Lung (tissue), 16 donors: ENCODE data around the gene CFAP45. TPM values are rescaled to one million over a fixed set of nuclear protein-coding genes. Genes with fewer than 3 reads are reported as not detected.

Experiments
- ATAC-seq: fragments of 200-7000 bp; cut with Tn5 transposase; one replicate; pipeline ENCODE4 v1.9.1; 2020; ENCODE audit warnings: moderate number of reproducible peaks; ENCODE audit not compliant: insufficient read depth, low FRiP score
- DNase-seq, 3 donors: peaks; one replicate each; pipeline ENCODE4 v3.0.0-alpha.2; 2013 to 2017
- H3K27ac ChIP-seq, 2 donors: one replicate each; pipeline ENCODE4 v1.5.1; 2013; ENCODE audit warnings: mild to moderate bottlenecking in 2 of 2, moderate library complexity in 2 of 2, control low read depth in 1 of 2, inconsistent platforms in 1 of 2, low read depth in 1 of 2, low read length in 1 of 2
- H3K27me3 ChIP-seq, 3 donors: one replicate each; pipeline ENCODE4 v1.5.1; 2013; ENCODE audit warnings: low read length in 2 of 3; ENCODE audit not compliant: control insufficient read depth in 3 of 3, insufficient read depth in 3 of 3
- H3K36me3 ChIP-seq, 4 donors: one replicate each; pipeline ENCODE4 v1.5.1; 2013; ENCODE audit warnings: low read length in 4 of 4, mild to moderate bottlenecking in 1 of 4, moderate library complexity in 1 of 4; ENCODE audit not compliant: control insufficient read depth in 4 of 4, insufficient read depth in 4 of 4
- H3K4me1 ChIP-seq, 5 donors: one replicate each; pipeline ENCODE4 v1.5.1; 2013; ENCODE audit warnings: low read length in 5 of 5, mild to moderate bottlenecking in 2 of 5, moderate library complexity in 1 of 5; ENCODE audit not compliant: control insufficient read depth in 5 of 5, insufficient read depth in 5 of 5
- H3K4me3 ChIP-seq: one replicate; pipeline ENCODE4 v1.5.1; 2013; ENCODE audit warnings: mild to moderate bottlenecking, control low read depth, moderate library complexity
- H3K9ac ChIP-seq, 2 donors: one replicate each; pipeline ENCODE4 v1.5.1; 2013; ENCODE audit warnings: low read length in 2 of 2, control low read depth in 1 of 2; ENCODE audit not compliant: insufficient read depth in 1 of 2
- H3K9me3 ChIP-seq, 4 donors: one replicate each; pipeline ENCODE4 v1.5.1; 2013; ENCODE audit warnings: low read length in 3 of 4, mild to moderate bottlenecking in 1 of 4, moderate library complexity in 1 of 4; ENCODE audit not compliant: control insufficient read depth in 4 of 4, insufficient read depth in 3 of 4
- CTCF ChIP-seq: IDR thresholded peaks from 2 replicates; pipeline ENCODE4 v1.5.1; 2012; ENCODE audit warnings: mild to moderate bottlenecking; ENCODE audit errors: control extremely low read depth, extremely low read depth
- WGBS, 2 donors: extraction: QIAGEN DNeasy Blood & Tissue Kit; methylation state at CpG; one replicate each; pipeline ENCODE4 v1.1.7; 2013; 5-methylcytosine and 5-hydroxymethylcytosine counted together
- long read RNA-seq, 5 donors: transcript quantifications; one replicate each; lab custom pipeline, GENCODE V29; 2026
- polyA plus RNA-seq, 2 donors: library from polyadenylated mRNA; stranded (reverse); fragments of 200-250 nt; gene quantifications; one replicate each; pipeline ENCODE4 v1.2.1, GENCODE V29; 2013
- total RNA-seq, 2 donors: library from RNA; depleted of rRNA in 1 of 2; stranded (reverse); fragments of >200 nt in 1 of 2; gene quantifications; one replicate each; pipeline ENCODE4 v1.2.1, GENCODE V29; 2014 to 2021
- donor health status: control.
- donor health status: control.
- donor health status: Bipolar disorder and iron deficiency.
- donor health status: healthy.
- donor health status: DM: yes; HTN: yes; CAD: no.

Gene CFAP45
- total RNA-seq = 10 to 100 TPM; 13.6 to 29.5 TPM
- 10 to 100 TPM in 1 of 2 donors, 1 to 10 TPM in 1; 9.4 to 12.5 TPM for polyA plus RNA-seq
- long read RNA-seq, donor 1, partial matches to known transcripts = 0 of 1 reads
- long read RNA-seq, donor 1, other reads (novel, unspliced or antisense) = 0 of 1 reads
- long read RNA-seq, donor 2 = 0 reads
- long read RNA-seq, donor 3 = 0 reads
- long read RNA-seq, donor 4 = 0 reads
- long read RNA-seq, donor 5, partial matches to known transcripts = 0 of 3 reads
- long read RNA-seq, donor 5, other reads (novel, unspliced or antisense) = 0 of 3 reads

- peak within 1 kb of the TSS in 1 of 2 donors; percentile 85 for H3K27ac ChIP-seq
- H3K4me3 ChIP-seq = no peak within 1 kb of the TSS
- DNase-seq = peak; percentile 92 to 94 (median 93)
- no peak within 1 kb of the TSS for H3K9ac ChIP-seq
- H3K4me1 ChIP-seq = peaks cover 4 to 24% (median 15%) of the 10 kb centered on the region in 5 donors
- 24 to 30% methylated on average over 30 of the region's 30 CpGs for WGBS, 2 donors
- no peak for TF ChIP-seq CTCF
- no peaks in the 10 kb centered on the region for H3K36me3 ChIP-seq
- no peaks in the 10 kb centered on the region for H3K27me3 ChIP-seq
- ATAC-seq = peak; percentile 70
- H3K9me3 ChIP-seq = no peaks in the 10 kb centered on the region
Observed at GRCh38 chr1:159900086-159900680, at the start of gene CFAP45. Gene CFAP45, minus strand, starts transcription at chr1:159900165. Its CDS starts 67 bp downstream, at chr1:159900098.

- no peak overlapping the region for H3K4me3 ChIP-seq
- peaks cover 0 to 18% (median 3%) of the 10 kb centered on the region in 5 donors for H3K4me1 ChIP-seq
- H3K27me3 ChIP-seq = no peaks in the 10 kb centered on the region
- H3K36me3 ChIP-seq = no peaks in the 10 kb centered on the region
- no peak overlapping the region for H3K27ac ChIP-seq
- H3K9ac ChIP-seq = no peak overlapping the region
- TF ChIP-seq CTCF = no peak
- H3K9me3 ChIP-seq = no peaks in the 10 kb centered on the region
- WGBS, 2 donors = 66 to 78% methylated on average over 6 of the region's 6 CpGs
- ATAC-seq (no peak), DNase-seq (no peak)
Observed at GRCh38 chr1:159949123-159949522, 49.2 kb upstream of the CFAP45 start.

GRCh38 chr1:159947942-159948341 lies 48.0 kb upstream of the CFAP45 start:
- H3K27me3 ChIP-seq = no peaks in the 10 kb centered on the region

More at GRCh38 chr1:159947942-159948341, 48.0 kb upstream of the CFAP45 start:
- peaks cover 0 to 22% (median 10%) of the 10 kb centered on the region in 5 donors for H3K4me1 ChIP-seq
- H3K9me3 ChIP-seq = no peaks in the 10 kb centered on the region
- WGBS, 2 donors = 67 to 88% methylated on average over 1 of the region's 1 CpG
- no peak for TF ChIP-seq CTCF
- H3K27ac ChIP-seq = no peak overlapping the region
- DNase-seq = no peak
- H3K9ac ChIP-seq = no peak overlapping the region
- no peak overlapping the region for H3K4me3 ChIP-seq
- no peaks in the 10 kb centered on the region for H3K36me3 ChIP-seq
- ATAC-seq = no peak
